GM18511 (cell line): Measurements from ENCODE around the gene MTMR4.
"Not testable (repeated sequence)": the region's sequence is repeated elsewhere in the genome, so short reads cannot be mapped to it uniquely, and the experiment has no call there.

ENCODE experiments used
- ATAC-seq: cut with Tn5 transposase; IDR thresholded peaks from one replicate; pipeline ENCODE4 v1.9.1; 2021; ENCODE audit warnings: mild to moderate bottlenecking, moderate library complexity; ENCODE audit not compliant: unreplicated experiment

Gene MTMR4

GRCh38 chr17:58493506-58493905 lies 20.9 kb downstream of the MTMR4 start:
- ATAC-seq = no peak

DNA sequence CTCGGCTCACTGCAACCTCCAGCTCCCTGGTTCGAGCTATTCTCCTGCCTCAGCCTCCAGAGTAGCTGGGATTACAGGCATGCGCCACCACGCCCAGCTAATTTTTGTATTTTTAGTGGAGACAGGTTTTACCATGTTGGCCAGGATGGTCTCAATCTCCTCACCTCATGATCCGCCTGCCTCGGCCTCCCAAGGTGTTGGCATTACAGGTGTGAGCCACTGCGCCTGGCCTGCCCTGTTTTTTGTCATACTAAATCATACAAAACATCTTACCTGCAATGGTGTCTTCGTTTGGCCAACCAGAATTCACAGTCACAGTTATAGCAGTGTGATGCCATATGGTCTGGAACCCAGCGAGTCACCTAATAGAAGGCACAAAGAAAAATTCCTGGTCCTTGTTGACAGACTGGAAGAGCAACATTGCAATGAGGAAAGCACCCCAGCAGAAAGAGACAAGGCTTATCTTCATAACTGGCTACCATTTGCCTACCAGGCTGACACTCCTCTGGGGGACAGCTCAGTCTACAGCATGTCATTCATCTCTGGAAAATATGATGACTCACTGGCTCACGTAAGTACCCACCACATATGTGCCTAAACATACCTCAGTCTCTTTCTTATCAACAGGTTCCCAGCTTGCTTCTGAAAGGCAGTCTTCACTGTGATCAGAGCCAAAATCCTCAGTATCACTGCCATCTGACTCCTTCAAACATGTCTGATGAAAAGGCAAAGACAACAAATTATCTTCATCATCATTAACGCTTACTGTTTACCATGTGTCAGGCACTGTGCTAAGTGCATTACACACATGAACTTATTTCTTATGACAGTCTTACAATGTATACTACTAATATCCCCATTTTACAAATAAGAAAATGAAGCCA lies 22.0 kb downstream of the MTMR4 start:
- no peak for ATAC-seq

- no peak for ATAC-seq
Observed at GRCh38 chr17:58491510-58492045, 22.9 kb downstream of the MTMR4 start.

DNA sequence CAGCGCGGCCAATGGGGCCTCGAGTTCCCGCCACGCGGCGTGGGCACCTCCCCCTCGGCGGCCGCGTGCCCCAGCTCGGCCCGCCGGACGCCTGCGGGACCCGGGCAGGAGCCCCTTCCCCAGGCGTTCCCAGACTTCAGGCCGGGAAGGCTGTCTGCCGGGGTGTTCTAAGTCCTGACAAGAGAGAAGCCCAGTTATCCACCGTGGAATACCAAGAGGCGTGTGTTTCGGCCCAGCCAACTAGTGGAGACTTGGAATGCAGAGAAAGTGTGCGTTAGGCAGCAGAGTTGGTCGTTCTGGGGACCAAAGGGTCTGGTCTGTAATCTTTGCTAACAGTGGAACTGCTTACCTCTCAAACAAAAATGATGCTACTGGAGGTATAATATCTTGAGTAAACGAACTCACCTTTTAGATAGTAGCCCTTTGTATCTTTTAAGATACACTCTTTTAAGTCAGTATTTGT lies 26.0 kb downstream of the MTMR4 start:
- ATAC-seq = no peak

- no peak for ATAC-seq
Observed at GRCh38 chr17:58487589-58488427, 26.6 kb downstream of the MTMR4 start, which contains the start of gene HSF5. Gene HSF5 (minus strand): TSS chr17:58488408. CDS start chr17:58488274, 134 bp downstream.

DNA sequence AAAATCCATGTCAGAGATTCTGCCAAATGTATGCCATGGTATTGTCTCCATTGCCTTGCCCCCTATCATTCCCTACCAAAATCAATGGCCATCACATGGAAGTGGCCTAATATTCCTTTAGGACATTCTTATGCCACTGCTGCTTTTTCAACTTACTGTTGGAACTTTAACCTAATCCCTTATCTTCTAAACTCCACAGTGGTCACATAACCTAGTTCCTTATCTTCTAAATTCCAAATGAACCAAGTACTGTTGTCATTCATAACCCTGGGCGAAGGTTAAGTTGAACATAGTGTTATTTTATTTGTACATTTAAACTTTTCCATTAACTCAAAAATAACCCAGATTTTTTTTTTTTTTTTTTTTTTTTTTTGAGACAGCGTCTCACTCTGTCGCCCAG lies 29.8 kb downstream of the MTMR4 start:
- ATAC-seq = no peak

DNA sequence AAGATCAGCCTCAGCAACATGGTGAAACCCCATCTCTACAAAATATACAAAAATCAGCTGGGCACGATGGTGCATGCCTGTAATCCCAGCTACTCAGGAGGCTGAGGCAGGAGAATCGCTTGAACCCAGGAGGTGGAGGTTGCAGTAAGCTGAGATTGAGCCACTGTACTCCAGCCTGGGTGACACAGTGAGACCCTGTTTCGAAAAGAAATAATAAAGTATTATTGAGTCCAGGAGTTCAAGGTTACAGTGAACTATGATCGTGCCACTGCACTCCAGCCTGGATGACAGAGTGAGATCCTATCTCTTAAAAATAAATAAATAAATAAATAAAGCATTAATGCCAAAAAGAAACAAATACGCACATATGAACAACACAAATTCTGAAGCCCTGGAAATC lies 32.6 kb downstream of the MTMR4 start:
- ATAC-seq = not testable (repeated sequence)

DNA sequence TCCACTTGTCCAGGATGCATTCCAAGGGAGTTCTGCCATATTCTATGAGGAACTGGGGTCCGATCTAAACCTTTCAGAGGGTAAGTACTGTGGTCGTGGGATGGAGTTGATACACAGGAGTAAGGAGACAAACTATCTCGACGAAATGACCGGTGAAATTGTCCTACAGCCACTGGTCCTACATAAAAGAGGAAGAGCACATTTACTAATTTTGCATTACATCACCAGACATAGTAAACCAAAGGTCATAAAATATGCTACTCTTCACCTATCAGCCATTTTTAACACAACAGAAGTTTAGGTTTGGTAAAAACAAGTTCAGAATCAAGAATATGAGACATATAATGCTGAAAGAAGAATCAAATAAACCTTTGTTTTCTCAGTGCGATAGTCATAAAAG lies 34.3 kb downstream of the MTMR4 start:
- no peak for ATAC-seq

- no peak for ATAC-seq
Observed at GRCh38 chr17:58476812-58477211, 37.6 kb downstream of the MTMR4 start.

- ATAC-seq = no peak
Observed at GRCh38 chr17:58475985-58476384, 38.5 kb downstream of the MTMR4 start.

DNA sequence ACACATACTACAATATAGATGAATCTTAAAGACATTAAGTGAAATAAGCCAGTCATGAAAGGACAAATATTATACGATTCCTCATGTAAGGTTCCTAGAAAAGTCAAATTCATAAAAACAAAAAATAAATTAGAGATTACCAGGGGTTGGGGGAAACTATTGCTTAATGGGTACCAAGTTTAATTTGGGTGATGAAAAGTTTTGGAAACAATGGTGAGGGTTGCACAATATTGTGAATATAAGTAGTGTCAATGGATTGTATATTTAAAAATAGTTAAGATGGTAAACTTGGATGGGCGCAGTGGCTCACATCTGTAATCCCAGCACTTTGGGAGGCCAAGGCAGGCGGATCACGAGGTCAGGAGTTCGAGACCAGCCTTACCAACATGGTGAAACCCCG lies 44.1 kb downstream of the MTMR4 start:
- no peak for ATAC-seq

DNA sequence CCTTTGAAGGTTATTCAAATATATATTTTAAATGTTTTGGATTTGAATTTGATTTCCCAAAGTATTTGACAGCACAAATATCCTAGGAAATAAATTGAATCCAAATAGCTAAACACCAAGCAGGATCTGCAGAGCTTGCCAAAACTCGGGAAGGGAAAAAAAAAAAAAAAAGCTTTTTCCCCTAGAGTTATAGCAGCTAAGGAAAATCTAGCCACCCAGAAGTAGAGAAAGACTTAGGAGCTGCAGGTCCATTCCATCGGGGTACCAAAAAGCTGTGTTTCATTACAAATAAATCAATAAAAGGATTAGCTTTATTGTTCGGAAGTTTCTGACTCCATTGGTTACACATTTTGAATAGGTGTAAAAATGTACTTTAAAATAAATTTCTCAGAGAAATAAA lies 45.5 kb downstream of the MTMR4 start:
- no peak for ATAC-seq

DNA sequence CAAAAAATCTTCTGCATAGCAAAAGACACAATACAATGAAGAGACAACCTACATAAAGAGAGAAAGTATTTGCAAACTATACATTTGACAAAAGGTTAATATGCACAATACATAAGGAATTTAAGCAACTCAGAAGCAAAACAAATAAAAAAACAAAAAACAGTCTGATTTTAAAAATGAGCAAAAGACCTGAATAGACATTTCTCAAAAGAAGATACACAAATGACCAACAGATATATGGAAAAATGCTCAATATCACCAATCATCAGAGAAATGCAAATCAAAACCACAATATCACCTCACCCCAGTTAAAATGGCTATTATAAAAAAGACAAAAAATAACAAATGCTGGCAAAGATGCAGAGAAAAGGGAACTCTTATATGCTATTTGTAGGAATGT lies 58.9 kb downstream of the MTMR4 start:
- ATAC-seq = no peak

DNA sequence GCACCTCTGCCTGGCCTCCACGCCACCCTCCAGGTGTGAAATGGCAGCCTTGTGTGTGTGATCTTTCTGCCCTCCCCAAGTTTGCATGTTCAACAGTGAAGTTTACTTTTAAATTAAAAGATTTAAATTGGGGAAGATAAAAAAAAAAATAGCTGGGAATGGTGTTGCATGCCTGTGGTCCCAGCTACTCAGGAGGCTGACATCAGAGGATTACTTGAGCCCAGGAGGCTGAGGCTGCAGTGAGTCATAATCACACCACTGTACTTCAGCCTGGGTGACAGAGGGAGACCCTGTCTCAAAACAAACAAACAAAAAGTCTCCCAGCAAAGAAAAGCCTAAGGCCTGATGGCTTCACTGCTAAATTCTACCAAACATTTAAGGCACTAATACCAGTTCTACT lies 61.7 kb downstream of the MTMR4 start:
- no peak for ATAC-seq

DNA sequence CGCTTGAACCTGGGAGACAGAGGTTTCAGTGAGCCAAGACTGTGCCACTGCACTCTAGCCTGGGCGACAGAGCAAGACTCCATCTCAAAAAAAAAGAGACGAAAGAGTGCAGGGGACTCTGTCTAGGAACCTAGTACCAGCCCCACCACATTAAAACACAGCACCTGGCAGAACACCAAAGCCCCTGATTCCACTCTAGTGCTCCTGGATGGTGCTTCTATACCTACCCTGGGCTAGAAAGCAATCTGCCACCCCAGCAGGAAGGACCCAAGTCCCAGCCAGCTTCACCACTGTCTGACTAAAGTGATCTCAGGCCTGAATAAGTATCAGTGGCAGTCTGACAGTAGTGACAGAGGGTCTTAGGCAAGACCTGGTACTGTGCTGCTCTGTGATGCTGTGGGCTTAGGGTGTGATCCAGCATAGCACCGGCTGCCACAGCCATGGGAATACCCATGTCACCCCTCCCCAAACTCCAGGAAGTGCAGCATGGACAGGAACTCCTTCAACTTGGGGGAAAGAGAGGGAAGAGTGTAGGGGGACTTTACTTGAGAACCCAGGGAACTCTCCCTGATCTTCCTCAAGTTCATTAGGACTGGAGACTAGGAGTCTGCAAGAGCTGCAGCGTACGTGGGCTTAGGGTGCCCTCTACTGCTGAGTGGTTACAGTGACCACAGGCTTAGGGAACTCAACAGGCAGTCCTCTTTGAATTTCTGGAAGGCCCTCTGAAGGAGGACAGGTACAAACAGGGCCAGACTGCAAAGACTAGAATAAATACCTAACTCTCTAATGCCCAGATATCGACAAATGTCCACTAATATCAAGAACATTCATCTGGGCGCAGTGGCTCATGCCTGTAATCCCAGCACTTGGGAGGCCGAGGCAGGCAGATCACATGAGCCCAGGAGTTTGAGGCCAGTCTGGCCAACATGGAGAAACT lies 67.1 kb downstream of the MTMR4 start:
- ATAC-seq = no peak

GRCh38 chr17:58446086-58446485 lies 68.4 kb downstream of the MTMR4 start:
- ATAC-seq = no peak
